ENCODE data around the gene POP7.

DNA sequence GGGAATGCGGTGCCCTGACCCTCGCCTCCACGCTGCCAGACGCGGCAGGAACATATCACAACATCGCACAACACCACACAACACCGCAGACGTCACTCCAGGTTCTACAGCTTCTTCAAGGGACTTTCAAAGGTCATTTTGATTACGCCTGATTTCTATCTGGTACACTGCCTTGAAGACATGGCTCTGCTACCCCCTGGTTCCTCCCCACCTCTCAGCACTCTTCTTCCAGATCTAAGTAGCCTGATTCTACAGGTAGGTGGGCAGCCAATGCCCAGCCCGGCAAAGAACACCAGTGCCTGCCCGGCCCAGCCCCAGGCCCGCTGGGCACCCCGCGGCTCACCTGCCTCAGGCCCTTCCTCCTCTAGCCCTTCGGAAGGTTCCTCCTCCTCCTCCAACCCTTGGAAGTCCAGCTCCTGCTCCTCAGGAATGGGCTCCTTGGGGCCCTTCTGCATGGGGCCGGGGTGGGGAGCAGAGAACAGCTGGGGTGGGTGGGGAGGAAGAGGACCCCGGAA lies 20.2 kb upstream of the POP7 start:
- TF ChIP-seq, protein P1, sequence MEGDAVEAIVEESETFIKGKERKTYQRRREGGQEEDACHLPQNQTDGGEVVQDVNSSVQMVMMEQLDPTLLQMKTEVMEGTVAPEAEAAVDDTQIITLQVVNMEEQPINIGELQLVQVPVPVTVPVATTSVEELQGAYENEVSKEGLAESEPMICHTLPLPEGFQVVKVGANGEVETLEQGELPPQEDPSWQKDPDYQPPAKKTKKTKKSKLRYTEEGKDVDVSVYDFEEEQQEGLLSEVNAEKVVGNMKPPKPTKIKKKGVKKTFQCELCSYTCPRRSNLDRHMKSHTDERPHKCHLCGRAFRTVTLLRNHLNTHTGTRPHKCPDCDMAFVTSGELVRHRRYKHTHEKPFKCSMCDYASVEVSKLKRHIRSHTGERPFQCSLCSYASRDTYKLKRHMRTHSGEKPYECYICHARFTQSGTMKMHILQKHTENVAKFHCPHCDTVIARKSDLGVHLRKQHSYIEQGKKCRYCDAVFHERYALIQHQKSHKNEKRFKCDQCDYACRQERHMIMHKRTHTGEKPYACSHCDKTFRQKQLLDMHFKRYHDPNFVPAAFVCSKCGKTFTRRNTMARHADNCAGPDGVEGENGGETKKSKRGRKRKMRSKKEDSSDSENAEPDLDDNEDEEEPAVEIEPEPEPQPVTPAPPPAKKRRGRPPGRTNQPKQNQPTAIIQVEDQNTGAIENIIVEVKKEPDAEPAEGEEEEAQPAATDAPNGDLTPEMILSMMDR (IDR thresholded peaks at IDR 0.05): no peak
- TF ChIP-seq POLR2AphosphoS5 (IDR thresholded peaks at IDR 0.05) (no peak), POLR2A (IDR thresholded peaks at IDR 0.05) (no peak), EP300 (IDR thresholded peaks at IDR 0.05; ENCODE audit: low read depth) (no peak)
